GM20000 (cell line): ENCODE results near the gene RILPL1.

ENCODE experiments used
- DNase-seq: peaks from one replicate; pipeline ENCODE4 v3.0.0; 2012; ENCODE audit warnings: low spot score
- CTCF ChIP-seq: IDR thresholded peaks from 2 replicates; pipeline ENCODE4 v1.5.1; 2012; ENCODE audit warnings: mild to moderate bottlenecking, control low read depth; ENCODE audit errors: extremely low read depth, missing control alignments

RILPL1 gene

GRCh38 chr12:123528858-123529257 lies 4.7 kb downstream of the RILPL1 start:
- no peak for TF ChIP-seq CTCF
- no peak for DNase-seq

GRCh38 chr12:123526542-123527080 lies 6.9 kb downstream of the RILPL1 start:
- TF ChIP-seq CTCF = no peak
- DNase-seq = no peak

GRCh38 chr12:123524378-123524777 lies 9.1 kb downstream of the RILPL1 start:
- no peak for TF ChIP-seq CTCF
- no peak for DNase-seq

GRCh38 chr12:123523518-123523917 lies 10.0 kb downstream of the RILPL1 start:
- TF ChIP-seq CTCF = no peak
- no peak for DNase-seq

GRCh38 chr12:123522164-123522563 lies 11.4 kb downstream of the RILPL1 start:
- no peak for DNase-seq
- TF ChIP-seq CTCF = no peak

GRCh38 chr12:123520567-123521474 lies 12.7 kb downstream of the RILPL1 start:
- no peak for DNase-seq
- no peak for TF ChIP-seq CTCF

GRCh38 chr12:123519141-123520001 lies 14.1 kb downstream of the RILPL1 start:
- DNase-seq = no peak
- TF ChIP-seq CTCF = no peak
